ENCODE measurements around the gene FKTN.

FKTN gene

GRCh38 chr9:105681313-105681712 lies 123.4 kb downstream of the FKTN start:
- TF ChIP-seq CTCF (IDR thresholded peaks at IDR 0.05; ENCODE audit: low read depth, low read length) (no peak), MAX (IDR thresholded peaks at IDR 0.05; ENCODE audit: low read depth, low read length) (no peak), MYC (IDR thresholded peaks at IDR 0.05; ENCODE audit: low read depth, low read length) (no peak), POLR2A (IDR thresholded peaks at IDR 0.05; ENCODE audit: extremely low read depth, insufficient read length) (no peak)
- no peak for DNase-seq (ENCODE audit: low read depth)
- no peak overlapping the region for H3K4me3 ChIP-seq (ENCODE audit: low read depth, low read length)

GRCh38 chr9:105681724-105682123 lies 123.8 kb downstream of the FKTN start:
- H3K4me3 ChIP-seq (ENCODE audit: low read depth, low read length) = no peak overlapping the region
- no peak for DNase-seq (ENCODE audit: low read depth)
- TF ChIP-seq MYC (IDR thresholded peaks at IDR 0.05; ENCODE audit: low read depth, low read length) (no peak), MAX (IDR thresholded peaks at IDR 0.05; ENCODE audit: low read depth, low read length) (no peak), POLR2A (IDR thresholded peaks at IDR 0.05; ENCODE audit: extremely low read depth, insufficient read length) (no peak), CTCF (IDR thresholded peaks at IDR 0.05; ENCODE audit: low read depth, low read length) (no peak)

GRCh38 chr9:105683688-105684275 lies 125.9 kb downstream of the FKTN start:
- no peak overlapping the region for H3K4me3 ChIP-seq (ENCODE audit: low read depth, low read length)
- no peak for DNase-seq (ENCODE audit: low read depth)
- no peak for TF ChIP-seq MYC (IDR thresholded peaks at IDR 0.05; ENCODE audit: low read depth, low read length)
- TF ChIP-seq POLR2A (IDR thresholded peaks at IDR 0.05; ENCODE audit: extremely low read depth, insufficient read length) = no peak
- no peak for TF ChIP-seq MAX (IDR thresholded peaks at IDR 0.05; ENCODE audit: low read depth, low read length)
- TF ChIP-seq CTCF (IDR thresholded peaks at IDR 0.05; ENCODE audit: low read depth, low read length) = no peak

GRCh38 chr9:105686936-105687335 lies 129.0 kb downstream of the FKTN start:
- TF ChIP-seq MAX (IDR thresholded peaks at IDR 0.05; ENCODE audit: low read depth, low read length) = no peak
- TF ChIP-seq CTCF (IDR thresholded peaks at IDR 0.05; ENCODE audit: low read depth, low read length) = no peak
- TF ChIP-seq POLR2A (IDR thresholded peaks at IDR 0.05; ENCODE audit: extremely low read depth, insufficient read length) = no peak
- no peak for TF ChIP-seq MYC (IDR thresholded peaks at IDR 0.05; ENCODE audit: low read depth, low read length)
- no peak for DNase-seq (ENCODE audit: low read depth)
- no peak overlapping the region for H3K4me3 ChIP-seq (ENCODE audit: low read depth, low read length)
